HG03159 (cell line): Measurements from ENCODE around the gene HMMR.

Source experiments
- ATAC-seq: cut with Tn5 transposase; IDR thresholded peaks from one replicate; pipeline ENCODE4 v1.9.1; 2021; ENCODE audit warnings: mild to moderate bottlenecking, moderate library complexity; ENCODE audit not compliant: unreplicated experiment

The HMMR gene

GRCh38 chr5:163456840-163457239 lies 3.6 kb upstream of the HMMR start:
- no peak for ATAC-seq

DNA sequence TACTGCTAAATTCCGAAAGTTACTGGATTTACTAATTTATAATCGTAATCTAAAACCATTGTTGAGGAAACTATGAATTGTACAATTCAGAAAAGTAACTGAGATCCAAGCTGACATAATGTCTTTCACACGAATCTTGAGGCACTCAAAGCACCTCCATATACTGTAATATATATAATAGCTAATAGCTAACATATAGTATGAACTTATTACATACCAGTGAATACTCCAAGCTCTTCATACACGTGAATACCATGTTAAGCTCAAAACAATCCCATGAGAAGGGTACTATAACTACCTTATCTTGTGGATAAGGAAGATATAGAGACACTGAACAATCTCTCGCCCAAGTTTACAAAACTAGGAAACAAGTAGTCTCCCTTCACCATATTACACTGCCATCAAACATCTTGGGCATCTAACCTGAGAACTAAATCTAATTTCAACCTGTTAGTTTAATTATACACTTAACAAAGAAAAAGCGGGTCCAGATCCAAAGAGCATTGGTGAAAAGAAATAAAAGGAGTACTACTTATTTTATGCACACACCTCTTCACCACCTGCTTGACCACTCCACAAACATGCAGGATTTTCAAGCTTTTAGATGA lies 1.6 kb upstream of the HMMR start:
- ATAC-seq = no peak

DNA sequence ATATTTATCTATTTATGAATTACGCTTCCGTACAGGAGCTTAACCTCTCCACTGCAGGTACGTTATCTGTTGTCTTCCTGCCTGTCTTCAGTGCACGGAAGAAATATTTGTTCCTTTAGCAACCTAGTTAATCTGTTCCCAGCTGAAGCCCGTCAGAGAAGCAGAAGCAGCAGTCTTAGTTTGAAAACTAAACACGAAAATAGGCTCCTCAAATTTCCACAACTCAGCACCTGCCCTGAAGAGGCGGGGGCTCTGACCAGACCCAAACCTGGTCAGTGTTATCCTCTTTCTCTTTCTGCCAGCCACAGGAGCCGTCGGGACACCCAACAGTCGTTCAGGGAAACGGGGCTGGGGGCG lies 992 bp upstream of the HMMR start:
- peak; percentile 9 for ATAC-seq

DNA sequence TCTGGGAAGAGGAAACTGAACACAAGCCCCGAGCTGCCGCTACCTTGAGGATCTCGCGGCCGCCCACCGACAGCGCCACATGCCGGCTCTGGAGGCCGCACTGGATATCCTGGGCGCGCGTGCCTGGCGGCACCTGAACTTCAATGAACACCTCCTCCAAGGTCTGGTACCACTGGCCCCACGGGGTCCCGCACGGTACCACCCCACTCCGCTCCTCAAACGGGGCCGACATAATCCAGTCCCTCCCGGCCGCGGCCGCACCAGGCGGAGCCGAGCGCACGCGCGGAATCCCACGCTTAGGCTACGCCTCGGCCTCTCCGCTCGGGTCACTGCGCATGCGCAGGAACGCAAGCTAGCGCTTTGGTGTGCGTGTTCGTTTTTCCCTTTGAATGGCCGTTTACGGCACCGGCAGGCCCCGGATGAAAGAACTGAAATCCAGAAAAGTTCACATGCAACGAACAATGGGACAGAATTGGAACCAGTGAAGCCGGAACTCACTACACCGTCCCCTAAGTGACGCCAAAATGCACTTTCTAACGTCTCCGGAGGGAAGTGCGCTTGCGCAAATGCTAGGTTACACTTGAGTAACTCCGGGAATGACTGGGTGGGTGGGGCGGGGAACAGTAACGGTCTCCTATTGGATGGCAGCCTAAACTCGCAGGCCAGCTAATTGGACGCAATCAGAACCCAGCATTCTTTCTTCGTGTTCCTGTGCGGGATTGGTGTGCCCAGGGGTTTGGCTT lies 442 bp upstream of the HMMR start, which contains the start of gene NUDCD2:
Gene NUDCD2 (minus strand): TSS at position 284 of the 743 bp plus-strand sequence. CDS start 52 bp downstream, at position 232.
- peak; percentile 82 for ATAC-seq

DNA sequence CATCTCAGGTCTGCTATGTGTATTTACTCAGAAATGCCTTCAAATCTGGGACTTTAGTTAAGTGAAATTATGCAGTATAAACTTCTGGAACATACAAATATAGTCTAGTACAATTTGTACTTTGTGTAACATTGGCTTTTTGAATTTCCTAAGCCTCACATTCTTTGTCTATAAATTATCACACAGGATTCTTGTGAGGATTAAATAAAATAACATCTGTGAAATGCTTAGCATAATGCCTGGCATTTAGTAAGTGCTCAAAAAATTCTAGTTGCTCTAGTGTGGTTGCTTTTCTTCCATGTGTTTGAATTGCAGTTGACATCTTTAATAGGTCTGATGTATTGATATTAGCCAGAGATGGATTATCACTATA lies 2.6 kb downstream of the HMMR start:
- no peak for ATAC-seq

- no peak for ATAC-seq
These were observed 7.2 kb downstream of the HMMR start for GRCh38 chr5:163467682-163468081.

DNA sequence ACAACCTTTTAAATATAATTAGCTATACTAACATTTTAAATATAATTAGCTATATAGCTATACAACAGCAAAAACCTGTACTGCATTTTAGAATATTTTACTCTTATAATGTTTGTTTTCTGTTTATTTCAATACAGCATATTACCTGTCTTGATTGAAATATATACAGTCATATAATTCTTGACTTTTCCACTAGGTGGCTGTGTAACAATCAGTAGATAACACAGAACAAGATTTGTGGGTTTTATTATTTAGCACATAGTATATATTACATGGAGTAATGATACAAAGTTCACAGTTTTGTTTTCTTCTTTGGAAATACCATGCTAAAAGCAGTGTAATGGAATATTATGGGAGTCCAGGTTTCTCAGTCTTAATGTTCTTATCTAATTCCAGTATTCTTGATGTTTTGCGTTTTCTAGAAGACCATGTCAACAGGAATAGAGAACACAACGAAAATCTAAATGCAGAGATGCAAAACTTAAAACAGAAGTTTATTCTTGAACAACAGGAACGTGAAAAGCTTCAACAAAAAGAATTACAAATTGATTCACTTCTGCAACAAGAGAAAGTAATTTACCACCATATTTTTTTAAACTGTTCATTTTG lies 13.3 kb downstream of the HMMR start:
- ATAC-seq = peak; percentile 94

DNA sequence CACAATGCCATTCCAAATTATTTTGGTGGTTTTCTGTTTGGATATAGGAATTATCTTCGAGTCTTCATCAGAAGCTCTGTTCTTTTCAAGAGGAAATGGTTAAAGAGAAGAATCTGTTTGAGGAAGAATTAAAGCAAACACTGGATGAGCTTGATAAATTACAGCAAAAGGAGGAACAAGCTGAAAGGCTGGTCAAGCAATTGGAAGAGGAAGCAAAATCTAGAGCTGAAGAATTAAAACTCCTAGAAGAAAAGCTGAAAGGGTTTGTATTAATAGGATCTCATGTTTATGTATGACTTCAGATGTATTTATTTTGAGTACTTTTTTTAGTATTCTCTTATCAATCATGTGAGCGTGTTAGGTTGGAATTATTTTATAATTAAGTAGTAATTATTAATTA lies 15.0 kb downstream of the HMMR start:
- ATAC-seq = no peak

GRCh38 chr5:163478126-163478981 lies 17.9 kb downstream of the HMMR start:
- ATAC-seq = no peak

- no peak for ATAC-seq
These were observed 18.5 kb downstream of the HMMR start for GRCh38 chr5:163478982-163479271.

DNA sequence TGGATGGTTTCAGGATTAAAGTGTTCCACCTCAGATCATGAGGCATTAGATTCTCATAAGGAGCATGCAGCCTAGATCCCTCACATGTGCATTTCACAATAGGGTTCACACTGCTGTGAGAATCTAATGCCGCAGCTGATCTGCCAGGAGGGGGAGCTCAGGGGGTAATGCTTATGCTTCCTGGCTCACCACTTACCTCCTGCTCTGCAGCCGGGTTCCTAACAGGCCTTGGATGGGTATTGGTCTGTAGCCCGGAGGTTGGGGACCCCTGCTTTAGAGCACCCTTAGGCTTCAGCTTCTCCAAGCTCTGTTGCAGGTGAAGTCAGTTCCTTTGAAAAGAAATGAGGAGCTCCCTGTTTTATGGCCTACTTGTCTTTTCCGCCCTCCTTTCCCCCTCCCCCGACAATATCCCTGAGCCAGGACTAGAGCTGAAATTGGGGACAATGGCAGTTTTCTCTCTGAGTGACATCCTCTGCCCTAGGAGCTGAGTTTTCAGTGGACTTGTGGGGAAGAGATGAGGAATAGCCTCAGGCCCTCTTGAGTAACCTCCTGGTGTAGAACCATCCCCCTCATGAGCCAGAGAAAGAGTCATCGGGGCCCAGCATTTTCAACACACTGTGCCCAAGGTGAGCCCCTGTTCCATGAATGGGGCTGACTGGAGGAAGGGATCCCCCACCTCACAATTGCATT lies 28.8 kb downstream of the HMMR start:
- ATAC-seq = no peak

DNA sequence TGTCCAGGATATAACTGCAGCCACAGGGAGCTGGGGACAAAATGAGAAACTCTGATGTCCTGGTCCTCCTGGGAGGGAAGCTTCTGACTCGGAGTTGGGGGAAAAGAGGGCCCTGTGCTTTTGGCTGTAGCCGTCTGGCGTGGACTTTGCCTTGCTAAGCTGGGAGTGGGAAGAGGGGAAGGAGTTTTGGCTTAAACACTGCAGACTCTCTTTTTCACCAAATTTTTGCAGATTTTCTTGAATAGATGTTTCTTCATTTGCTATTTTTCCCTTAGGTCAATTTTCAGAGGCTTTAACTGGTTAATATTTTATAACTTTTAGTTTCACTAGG lies 29.3 kb downstream of the HMMR start:
- no peak for ATAC-seq

GRCh38 chr5:163496286-163496685 lies 35.9 kb downstream of the HMMR start:
- ATAC-seq = no peak

DNA sequence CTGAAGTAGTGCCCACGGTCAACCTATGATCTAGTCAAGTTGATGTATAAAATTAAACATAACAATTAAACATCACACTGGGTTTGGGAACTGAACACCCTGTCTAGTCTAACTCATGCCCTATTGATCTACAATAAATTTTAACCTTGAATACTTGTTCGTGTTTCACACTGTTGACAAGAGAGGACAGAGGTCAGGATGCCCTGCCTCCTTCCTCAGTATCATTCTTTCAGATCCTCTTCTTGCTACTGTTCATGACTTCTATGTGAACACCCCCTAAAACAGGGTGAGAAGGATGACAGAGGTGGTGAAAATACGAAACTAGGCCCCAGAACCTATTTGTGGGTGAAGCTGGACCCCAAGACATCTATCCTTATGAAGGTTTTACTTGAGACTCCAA lies 36.9 kb downstream of the HMMR start:
- no peak for ATAC-seq

- no peak for ATAC-seq
These were observed 38.5 kb downstream of the HMMR start for GRCh38 chr5:163498886-163499285.

DNA sequence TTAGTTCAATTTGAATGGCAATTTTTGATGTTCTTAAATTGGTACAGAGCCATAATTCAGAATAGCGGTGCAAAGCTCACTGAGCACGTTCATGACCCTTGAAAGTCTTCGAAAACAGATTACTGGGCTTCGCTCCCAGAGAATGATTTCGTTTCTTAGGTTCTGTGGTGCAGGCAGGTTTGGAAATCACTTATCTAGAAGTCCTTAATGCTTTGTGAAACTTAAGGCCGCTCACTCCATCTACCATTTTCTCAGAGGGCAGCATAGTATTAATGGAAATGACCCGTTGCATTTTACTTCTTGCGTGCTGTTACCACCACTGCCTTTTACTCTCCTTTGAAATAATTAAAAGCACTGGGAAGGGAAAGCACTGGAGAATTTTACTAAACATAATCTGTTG lies 42.1 kb downstream of the HMMR start:
- no peak for ATAC-seq

DNA sequence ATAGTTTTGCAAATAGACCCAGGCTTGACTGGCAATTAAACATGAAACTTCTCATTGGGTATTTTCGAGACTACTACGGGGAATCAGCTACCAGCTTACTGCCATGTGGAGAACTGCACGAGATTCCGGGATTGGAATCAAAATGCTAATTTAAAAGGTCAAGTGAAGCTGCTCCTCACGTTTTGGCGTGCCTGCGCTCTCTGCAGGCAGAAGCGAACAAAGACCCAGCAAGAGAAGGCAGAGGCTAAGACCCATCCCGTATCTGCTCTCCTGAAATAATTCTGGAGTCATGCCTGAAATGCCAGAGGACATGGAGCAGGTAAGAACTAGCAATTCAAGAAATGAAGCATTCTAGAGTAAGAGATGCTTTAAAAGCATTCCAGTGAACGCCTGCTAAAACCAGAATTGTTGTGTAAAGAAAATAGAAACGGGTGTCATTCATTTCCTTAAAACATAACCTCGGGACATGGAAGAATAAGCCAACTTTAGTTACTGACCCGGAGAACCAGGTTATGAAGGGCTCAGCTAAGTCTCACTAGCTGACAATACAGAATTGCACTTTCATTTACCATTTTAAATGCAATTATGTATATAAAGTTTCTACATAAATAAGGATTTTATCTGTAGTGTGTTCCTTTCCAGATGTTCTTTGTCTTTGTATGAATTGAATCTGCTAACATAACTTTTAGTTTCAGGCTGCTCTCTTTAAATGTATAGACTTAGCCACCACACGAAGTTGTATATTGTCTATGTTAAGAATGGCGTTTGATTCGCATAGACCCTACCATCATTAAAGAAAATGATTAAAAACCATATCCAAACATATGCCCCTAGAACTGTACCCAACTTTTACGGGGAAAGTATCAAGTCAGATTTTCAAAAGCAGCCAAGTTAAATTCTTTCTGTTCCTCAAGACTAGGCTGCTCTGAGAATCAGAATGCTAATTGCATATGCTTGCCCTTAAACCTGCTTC lies 43.0 kb downstream of the HMMR start:
- no peak for ATAC-seq

DNA sequence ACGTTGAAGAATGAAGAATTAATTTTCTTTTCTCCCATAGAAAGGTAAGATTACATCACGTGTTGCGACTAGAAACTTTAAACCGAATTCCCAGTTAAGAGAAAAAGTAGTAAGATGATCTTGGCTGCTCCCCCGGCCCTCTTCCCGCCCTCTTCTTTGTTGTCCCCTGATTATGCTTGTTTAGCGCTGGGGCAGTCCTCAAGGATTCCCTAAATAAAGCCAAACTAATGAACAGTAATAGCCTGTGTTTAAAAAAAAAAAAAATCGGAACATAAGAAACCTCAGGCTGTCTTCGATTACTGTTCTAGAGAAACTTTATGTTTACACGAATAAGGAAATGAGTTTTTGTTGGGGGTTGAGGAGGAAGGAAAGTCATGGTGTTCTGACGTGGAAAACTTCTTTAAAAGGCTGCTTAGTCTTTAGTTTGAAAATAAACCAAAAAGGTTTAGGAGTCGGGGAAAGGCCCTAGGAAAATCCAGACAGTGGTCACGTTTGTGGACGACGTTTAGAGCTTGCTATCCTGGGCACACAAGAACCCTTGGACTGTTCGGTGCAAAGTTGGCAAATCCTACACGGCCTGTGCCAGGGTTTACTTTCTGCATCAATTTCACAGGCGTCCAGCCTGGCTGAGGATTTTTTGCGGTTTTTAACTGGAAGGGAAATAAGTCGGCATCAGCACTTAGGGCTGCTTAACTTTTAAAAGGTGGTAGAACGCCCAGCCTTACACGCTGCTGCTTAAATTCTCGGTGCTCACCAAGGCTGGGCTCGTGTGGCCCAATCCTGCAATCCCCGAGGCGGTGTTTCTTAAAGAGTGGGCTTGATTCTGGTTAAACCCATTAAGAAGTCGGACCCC lies 43.9 kb downstream of the HMMR start:
- no peak for ATAC-seq

- ATAC-seq = no peak
These were observed 44.6 kb downstream of the HMMR start for GRCh38 chr5:163505049-163505367.
